Nephron (organoid): Measurements from ENCODE around the gene SCMH1.

Experiments used
- H3K27ac Mint-ChIP-seq, 3 experiments: 2 replicates each; pipeline ENCODE4 v1.8.0; 2020; ENCODE audit warnings: mixed read lengths in 3 of 3, mild to moderate bottlenecking in 2 of 3, moderate library complexity in 1 of 3
- H3K27me3 Mint-ChIP-seq: 2 replicates; pipeline ENCODE4 v1.8.0; 2021; ENCODE audit warnings: low read depth, mild to moderate bottlenecking, moderate library complexity, mixed read lengths
- H3K36me3 Mint-ChIP-seq: 2 replicates; pipeline ENCODE4 v1.8.0; 2020; ENCODE audit warnings: low read depth, mixed read lengths
- H3K4me1 Mint-ChIP-seq: 2 replicates; pipeline ENCODE4 v1.8.0; 2020; ENCODE audit warnings: mixed read lengths
- H3K4me3 Mint-ChIP-seq, 3 experiments: 2 replicates each; pipeline ENCODE4 v1.8.0; 2020; ENCODE audit warnings: mild to moderate bottlenecking in 3 of 3, mixed read lengths in 3 of 3, moderate library complexity in 2 of 3
- H3K9me3 Mint-ChIP-seq: 2 replicates; pipeline ENCODE4 v1.8.0; 2020; ENCODE audit warnings: mixed read lengths
- TF ChIP-seq, protein P1 (sequence below), 3 experiments: fragments of 200-600 bp; sonication (generic); IDR thresholded peaks; one replicate each; pipeline ENCODE4 v1.5.0; 2021; ENCODE audit warnings: antibody characterized with exemption in 3 of 3; ENCODE audit not compliant: unreplicated experiment in 3 of 3

Gene SCMH1

GRCh38 chr1:41174170-41174569 is 67.9 kb downstream of the SCMH1 start:
- no peak overlapping the region for H3K27ac Mint-ChIP-seq

GRCh38 chr1:41173651-41174050 is 68.5 kb downstream of the SCMH1 start:
- Mint-ChIP-seq H3K36me3 (peaks cover 93% of the 10 kb centered on the region), H3K4me3 (no peak overlapping the region), H3K9me3 (peaks cover 72% of the 10 kb centered on the region), H3K27ac (no peak overlapping the region), H3K27me3 (no peaks in the 10 kb centered on the region), H3K4me1 (no peaks in the 10 kb centered on the region)
- TF ChIP-seq, protein P1, sequence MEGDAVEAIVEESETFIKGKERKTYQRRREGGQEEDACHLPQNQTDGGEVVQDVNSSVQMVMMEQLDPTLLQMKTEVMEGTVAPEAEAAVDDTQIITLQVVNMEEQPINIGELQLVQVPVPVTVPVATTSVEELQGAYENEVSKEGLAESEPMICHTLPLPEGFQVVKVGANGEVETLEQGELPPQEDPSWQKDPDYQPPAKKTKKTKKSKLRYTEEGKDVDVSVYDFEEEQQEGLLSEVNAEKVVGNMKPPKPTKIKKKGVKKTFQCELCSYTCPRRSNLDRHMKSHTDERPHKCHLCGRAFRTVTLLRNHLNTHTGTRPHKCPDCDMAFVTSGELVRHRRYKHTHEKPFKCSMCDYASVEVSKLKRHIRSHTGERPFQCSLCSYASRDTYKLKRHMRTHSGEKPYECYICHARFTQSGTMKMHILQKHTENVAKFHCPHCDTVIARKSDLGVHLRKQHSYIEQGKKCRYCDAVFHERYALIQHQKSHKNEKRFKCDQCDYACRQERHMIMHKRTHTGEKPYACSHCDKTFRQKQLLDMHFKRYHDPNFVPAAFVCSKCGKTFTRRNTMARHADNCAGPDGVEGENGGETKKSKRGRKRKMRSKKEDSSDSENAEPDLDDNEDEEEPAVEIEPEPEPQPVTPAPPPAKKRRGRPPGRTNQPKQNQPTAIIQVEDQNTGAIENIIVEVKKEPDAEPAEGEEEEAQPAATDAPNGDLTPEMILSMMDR (IDR thresholded peaks at IDR 0.05; ENCODE audit: unreplicated experiment in 3 of 3): no peak

More at GRCh38 chr1:41174170-41174569, 67.9 kb downstream of the SCMH1 start:
- Mint-ChIP-seq H3K27me3 (no peaks in the 10 kb centered on the region), H3K9me3 (peaks cover 72% of the 10 kb centered on the region), H3K4me3 (no peak overlapping the region), H3K36me3 (peaks cover 93% of the 10 kb centered on the region), H3K4me1 (no peaks in the 10 kb centered on the region)
- TF ChIP-seq, protein P1 (IDR thresholded peaks at IDR 0.05; ENCODE audit: unreplicated experiment in 3 of 3): no peak

DNA sequence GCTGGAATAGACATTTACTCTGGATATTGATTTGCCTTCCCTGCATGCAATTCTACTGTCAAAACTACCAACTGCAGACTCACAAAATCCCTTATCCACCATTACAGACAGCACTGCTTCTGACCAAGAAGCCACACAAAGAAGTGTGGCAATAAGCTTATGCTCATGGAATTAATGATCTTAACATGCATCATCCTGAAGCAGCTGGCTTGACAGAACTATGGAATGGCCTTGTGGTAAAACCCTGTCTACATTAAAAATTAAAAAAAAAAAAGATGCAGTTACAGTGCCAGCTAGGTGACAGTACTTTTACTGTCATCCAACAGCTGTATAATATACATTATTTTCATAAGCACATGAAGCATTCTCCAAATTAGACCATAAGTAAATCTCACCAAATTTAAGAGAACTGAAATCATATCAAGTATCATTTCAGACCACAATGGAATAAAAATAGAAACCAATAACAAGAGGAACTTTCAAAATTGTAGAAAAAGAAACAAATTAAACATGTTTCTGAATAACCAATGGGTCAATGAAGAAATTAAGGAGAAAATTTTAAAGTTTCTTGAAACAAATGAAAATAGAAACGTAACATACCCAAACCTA is 70.7 kb downstream of the SCMH1 start:
- no peak overlapping the region for H3K4me3 Mint-ChIP-seq
- peaks cover 77% of the 10 kb centered on the region for H3K9me3 Mint-ChIP-seq
- no peak overlapping the region for H3K27ac Mint-ChIP-seq
- peaks cover 91% of the 10 kb centered on the region for H3K36me3 Mint-ChIP-seq
- no peaks in the 10 kb centered on the region for H3K4me1 Mint-ChIP-seq
- H3K27me3 Mint-ChIP-seq: no peaks in the 10 kb centered on the region
- TF ChIP-seq, protein P1 (IDR thresholded peaks at IDR 0.05; ENCODE audit: unreplicated experiment in 3 of 3): no peak

DNA sequence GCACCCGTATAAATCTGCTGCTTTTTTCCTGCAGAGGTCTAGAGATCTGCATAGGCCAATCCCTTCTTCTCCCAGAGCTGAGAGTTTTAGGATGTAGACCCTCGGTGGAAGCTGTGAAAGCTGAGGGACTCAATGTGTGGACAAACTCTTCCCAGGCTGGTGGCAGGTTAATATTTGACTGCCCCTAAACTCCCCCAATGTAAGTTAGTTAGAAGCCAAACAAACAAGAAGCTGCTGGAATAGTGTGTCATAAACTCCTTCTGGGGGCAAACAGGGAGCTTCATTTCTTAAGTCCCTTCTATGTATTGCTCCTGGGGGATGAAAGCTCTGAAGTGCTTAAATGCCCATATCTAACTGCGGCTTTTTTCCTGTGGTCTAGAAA is 72.3 kb downstream of the SCMH1 start:
- no peak overlapping the region for H3K27ac Mint-ChIP-seq
- peaks cover 79% of the 10 kb centered on the region for H3K36me3 Mint-ChIP-seq
- H3K4me1 Mint-ChIP-seq: no peaks in the 10 kb centered on the region
- H3K27me3 Mint-ChIP-seq: no peaks in the 10 kb centered on the region
- no peak overlapping the region for H3K4me3 Mint-ChIP-seq
- H3K9me3 Mint-ChIP-seq: peaks cover 64% of the 10 kb centered on the region
- TF ChIP-seq, protein P1 (IDR thresholded peaks at IDR 0.05; ENCODE audit: unreplicated experiment in 3 of 3): no peak

DNA sequence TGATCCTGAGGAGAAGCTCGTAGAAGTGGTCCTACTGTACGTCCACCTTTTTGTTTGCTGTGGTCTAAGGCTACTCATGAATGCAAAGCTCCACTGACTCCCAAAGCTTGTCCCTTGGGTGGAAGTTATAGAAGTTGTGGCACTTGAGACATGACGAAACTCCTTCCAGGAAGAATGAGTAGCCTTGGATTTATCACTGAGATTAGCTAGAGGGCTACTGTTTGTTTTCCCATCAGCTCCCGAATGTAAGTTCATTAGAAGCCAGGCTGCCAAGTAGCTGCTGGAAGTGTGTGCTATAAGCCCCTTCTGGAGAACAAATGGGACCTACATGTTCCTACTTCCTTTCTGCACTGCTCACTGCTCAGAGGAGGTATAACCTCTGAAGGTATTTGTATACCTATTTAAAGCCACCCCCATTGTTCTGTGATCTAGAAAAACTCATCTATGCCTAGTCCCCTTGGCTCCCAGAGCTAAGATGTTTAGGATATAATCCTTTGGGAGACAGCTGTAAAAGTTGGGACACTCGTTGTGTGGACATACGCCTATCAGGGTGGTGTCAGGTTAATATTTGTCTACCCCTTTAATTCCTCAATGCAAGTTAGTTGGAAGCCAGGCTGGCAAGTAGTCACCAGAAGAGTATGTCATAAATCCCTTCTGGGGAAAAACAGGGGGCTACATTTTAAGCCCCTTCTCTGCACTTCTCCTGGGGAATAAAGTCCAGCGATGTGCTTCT is 72.9 kb downstream of the SCMH1 start:
- Mint-ChIP-seq H3K36me3 (peaks cover 74% of the 10 kb centered on the region), H3K27me3 (no peaks in the 10 kb centered on the region), H3K9me3 (peaks cover 61% of the 10 kb centered on the region), H3K27ac (no peak overlapping the region), H3K4me3 (no peak overlapping the region), H3K4me1 (no peaks in the 10 kb centered on the region)
- TF ChIP-seq, protein P1 (IDR thresholded peaks at IDR 0.05; ENCODE audit: unreplicated experiment in 3 of 3): no peak

DNA sequence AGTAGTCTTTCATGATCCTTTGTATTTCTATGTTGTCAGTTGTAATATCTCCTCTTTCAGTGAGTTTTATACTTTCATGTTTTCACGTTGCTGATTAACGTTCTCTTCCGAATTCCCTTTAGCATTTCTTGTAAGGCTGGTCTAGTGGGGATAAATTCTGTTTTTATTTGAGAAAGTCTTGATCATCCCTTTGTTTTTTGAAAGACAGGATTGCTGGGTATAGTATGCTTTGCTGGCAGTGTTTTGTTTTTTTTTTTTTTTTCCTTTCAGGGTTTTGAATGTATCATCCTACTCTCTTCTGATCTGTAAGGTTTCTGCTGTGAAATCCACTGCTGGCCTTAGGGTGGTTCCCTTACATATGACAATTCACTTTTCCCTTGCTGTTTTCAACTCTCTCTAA is 74.4 kb downstream of the SCMH1 start:
- Mint-ChIP-seq H3K27me3 (no peaks in the 10 kb centered on the region), H3K4me1 (no peaks in the 10 kb centered on the region), H3K9me3 (peaks cover 51% of the 10 kb centered on the region), H3K36me3 (peaks cover 64% of the 10 kb centered on the region), H3K4me3 (no peak overlapping the region), H3K27ac (no peak overlapping the region)
- TF ChIP-seq, protein P1 (IDR thresholded peaks at IDR 0.05; ENCODE audit: unreplicated experiment in 3 of 3): no peak
